Esophagus muscularis mucosa (tissue), 4 donors: ENCODE results near the gene PUS7.

Experiments
- EP300 ChIP-seq: sonication (generic); formaldehyde crosslinking; IDR thresholded peaks from one replicate; pipeline ENCODE4 v1.6.1; 2017; ENCODE audit warnings: antibody characterized with exemption
- POLR2A ChIP-seq: fragments of 450-650 bp; IDR thresholded peaks from one replicate; pipeline ENCODE4 v1.6.1; 2017; ENCODE audit warnings: antibody characterized with exemption, moderate library complexity, mild to moderate bottlenecking, low read depth
- POLR2AphosphoS5 ChIP-seq, 2 donors: sonication (generic); formaldehyde crosslinking; IDR thresholded peaks; one replicate each; pipeline ENCODE4 v1.6.1; 2017; ENCODE audit warnings: antibody characterized with exemption in 2 of 2
- TF ChIP-seq, protein P1 (sequence below), 3 experiments: fragments of 200-600 bp in 2 of 3; fragments of 450-650 bp in 1 of 3; sonication (generic) in 2 of 3; IDR thresholded peaks; one replicate each; pipeline ENCODE4 v1.5.1; 2017 to 2019; ENCODE audit warnings: antibody characterized with exemption in 3 of 3, mild to moderate bottlenecking in 2 of 3, moderate library complexity in 1 of 3

DNA sequence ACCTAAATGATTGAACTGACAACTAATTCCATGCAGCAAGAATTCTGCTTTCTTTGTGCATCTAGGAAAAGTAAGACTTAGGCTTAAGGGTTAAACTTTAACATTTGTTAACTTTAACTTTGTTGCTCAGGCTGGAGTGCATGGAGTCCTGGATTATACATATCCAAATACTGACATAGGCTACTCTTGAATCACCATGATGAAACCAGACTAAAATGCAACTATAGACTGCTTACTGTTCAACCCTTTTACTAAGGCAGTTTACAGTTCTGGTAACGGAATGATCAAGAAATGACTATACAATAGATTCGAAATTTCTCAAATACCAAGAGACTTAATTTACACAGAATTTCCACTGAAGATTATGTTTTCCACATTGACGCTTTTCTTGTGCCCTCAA lies 52.0 kb downstream of the PUS7 start:
- TF ChIP-seq, protein P1, sequence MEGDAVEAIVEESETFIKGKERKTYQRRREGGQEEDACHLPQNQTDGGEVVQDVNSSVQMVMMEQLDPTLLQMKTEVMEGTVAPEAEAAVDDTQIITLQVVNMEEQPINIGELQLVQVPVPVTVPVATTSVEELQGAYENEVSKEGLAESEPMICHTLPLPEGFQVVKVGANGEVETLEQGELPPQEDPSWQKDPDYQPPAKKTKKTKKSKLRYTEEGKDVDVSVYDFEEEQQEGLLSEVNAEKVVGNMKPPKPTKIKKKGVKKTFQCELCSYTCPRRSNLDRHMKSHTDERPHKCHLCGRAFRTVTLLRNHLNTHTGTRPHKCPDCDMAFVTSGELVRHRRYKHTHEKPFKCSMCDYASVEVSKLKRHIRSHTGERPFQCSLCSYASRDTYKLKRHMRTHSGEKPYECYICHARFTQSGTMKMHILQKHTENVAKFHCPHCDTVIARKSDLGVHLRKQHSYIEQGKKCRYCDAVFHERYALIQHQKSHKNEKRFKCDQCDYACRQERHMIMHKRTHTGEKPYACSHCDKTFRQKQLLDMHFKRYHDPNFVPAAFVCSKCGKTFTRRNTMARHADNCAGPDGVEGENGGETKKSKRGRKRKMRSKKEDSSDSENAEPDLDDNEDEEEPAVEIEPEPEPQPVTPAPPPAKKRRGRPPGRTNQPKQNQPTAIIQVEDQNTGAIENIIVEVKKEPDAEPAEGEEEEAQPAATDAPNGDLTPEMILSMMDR (IDR thresholded peaks at IDR 0.05) = no peak
- no peak for TF ChIP-seq POLR2A
- no peak for TF ChIP-seq POLR2AphosphoS5 (IDR thresholded peaks at IDR 0.05)
- TF ChIP-seq EP300 = no peak
